Skeletal muscle cell (primary cell): ENCODE results near the gene WDR90.
"Not testable (repeated sequence)": the region's sequence is repeated elsewhere in the genome, so short reads cannot be mapped to it uniquely, and the experiment has no call there.

Experiments used
- DNase-seq: peaks from one replicate; pipeline ENCODE4 v3.0.0-alpha.2; 2010; ENCODE audit warnings: low read depth
- H3K4me3 ChIP-seq: 2 replicates; pipeline ENCODE4 v1.5.1; 2011; ENCODE audit warnings: low read depth, mild to moderate bottlenecking, control low read depth, low read length, moderate library complexity

WDR90 gene

DNA sequence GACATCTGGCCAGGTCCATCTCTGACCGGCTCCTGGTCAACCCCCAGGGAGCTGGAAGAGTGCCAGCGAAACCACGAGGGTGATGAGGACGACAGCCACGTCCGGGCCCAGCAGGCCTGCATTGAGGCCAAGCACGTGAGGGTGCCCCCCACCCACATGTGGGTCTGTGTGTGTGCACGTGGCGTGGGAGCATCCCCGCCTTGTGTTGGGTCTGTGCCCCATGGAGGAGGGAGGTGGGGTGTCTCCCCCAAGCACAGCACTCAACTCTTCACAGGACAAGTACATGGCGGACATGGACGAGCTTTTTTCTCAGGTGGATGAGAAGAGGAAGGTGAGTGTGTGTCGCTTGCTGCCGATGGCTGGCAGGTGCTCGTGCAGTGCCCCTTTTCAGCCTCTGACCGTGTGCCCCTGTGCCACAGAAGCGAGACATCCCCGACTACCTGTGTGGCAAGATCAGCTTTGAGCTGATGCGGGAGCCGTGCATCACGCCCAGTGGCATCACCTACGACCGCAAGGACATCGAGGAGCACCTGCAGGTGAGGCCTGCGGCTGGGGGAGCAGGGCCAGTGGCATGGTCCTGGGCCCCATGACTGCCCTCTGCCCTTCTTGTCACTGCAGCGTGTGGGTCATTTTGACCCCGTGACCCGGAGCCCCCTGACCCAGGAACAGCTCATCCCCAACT lies 32.7 kb downstream of the WDR90 start:
- H3K4me3 ChIP-seq: peak overlapping the region; percentile 86
- DNase-seq: no peak

DNA sequence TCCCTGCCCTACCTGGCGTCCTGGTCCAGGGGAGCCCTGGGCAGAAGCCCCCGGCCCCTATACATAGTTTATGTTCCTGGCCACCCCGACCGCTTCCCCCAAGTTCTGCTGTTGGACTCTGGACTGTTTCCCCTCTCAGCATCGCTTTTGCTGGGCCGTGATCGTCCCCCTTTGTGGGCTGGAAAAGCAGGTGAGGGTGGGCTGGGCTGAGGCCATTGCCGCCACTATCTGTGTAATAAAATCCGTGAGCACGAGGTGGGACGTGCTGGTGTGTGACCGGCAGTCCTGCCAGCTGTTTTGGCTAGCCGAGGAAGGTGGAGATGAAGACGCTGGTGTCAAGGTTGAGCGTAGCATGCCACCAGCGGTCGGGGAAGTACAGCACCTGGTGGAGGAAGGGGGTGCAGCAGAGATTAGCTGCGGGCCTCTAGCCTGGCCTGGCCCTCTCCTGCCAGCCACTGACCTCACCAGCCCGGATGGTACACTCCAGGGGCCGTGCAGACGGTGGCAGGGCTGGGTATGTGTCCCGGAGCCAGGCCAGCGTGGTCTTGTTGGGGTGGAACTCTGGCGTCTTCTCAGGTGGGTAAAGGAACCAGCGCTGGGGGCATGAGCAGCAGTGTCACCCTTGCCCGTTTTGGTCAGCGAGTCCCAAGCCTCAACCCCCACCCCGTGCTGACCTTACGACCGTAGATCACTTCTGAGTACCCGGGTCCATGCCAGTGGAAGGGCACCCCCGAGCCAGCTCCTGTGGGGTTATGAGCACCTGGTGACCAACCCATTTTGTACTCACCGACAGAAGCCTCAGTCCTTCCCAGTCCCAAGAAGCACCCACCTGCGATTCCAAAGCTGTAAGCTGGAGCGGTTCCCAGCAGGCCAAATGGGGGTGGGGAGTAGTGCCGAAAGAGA lies 33.6 kb downstream of the WDR90 start:
- peak overlapping the region; percentile 68 for H3K4me3 ChIP-seq
- DNase-seq: no peak

DNA sequence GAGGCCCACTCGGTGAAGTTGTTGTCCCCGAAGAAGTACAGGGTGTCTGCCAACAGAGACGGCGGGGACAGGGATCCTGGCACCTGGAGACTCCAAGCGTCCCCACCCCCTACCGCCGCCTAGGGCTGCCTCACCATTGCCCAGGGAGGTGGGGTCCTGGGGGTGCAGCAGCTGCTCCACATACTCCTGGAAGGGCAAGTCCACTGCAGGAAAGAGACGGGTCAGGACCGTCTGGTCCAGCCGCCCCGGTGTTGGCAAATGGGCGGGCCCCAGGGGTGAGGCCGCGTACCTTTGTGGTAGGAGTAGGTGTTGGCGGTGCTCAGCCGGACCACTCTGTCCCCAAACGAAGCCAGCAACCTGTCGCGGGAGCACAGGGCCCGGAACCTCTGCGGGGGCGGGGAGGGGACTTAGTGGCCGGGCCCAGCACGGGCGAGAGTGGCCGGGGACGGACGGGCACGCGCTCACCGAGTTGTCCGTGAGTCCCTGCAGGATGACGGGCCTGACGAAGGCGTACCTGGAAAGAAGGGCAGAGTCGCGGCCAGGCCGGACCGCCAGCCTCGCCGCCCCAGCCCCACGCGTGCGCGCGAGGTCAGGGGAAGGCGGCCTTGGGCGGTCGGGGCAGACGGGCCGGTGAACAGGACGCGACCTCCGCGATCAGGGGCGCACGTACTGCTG lies 34.4 kb downstream of the WDR90 start:
- DNase-seq: no peak
- peak overlapping the region; percentile 68 for H3K4me3 ChIP-seq

DNA sequence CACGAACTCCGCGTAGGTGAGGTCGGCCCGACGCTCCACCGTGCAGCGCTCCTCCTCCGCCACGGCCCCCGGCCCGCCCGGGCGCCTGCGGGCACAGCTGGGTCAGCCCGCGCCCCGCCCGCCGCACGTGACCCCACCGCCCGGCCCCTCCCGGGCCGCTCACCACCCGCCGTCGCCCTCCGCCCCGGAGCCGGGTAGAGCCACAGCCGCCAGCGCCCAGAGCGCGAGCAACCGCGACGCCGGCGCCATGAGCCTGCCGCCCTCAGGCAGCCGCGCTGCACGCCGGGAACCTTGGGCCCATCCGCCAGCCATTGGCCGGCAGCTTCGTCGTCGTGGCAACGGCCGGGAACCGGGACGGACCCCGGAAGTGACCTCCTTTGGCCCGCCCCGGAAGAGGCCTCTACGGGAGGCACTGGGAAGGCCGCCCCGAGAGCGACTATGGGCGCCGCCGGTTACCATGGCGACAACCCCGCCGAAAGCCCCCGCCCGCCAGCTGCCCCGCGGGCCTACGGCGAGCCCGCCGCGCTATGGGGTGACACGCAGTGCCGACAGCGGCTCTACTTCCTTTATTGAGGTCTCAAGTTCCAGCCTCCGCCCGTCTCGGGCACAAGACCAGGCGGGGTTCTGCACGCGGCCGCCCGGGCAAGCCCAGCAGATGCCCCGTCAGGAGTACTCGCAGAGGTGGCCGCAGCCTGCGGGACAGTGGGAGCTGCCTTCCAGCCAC lies 35.1 kb downstream of the WDR90 start, which contains the start of gene JMJD8:
JMJD8 (minus strand) TSS at position 264 of the 724 bp plus-strand sequence; CDS start at position 249, 15 bp downstream.
- H3K4me3 ChIP-seq: peak within 1 kb of the TSS; percentile 68
- peak; percentile 79 for DNase-seq

DNA sequence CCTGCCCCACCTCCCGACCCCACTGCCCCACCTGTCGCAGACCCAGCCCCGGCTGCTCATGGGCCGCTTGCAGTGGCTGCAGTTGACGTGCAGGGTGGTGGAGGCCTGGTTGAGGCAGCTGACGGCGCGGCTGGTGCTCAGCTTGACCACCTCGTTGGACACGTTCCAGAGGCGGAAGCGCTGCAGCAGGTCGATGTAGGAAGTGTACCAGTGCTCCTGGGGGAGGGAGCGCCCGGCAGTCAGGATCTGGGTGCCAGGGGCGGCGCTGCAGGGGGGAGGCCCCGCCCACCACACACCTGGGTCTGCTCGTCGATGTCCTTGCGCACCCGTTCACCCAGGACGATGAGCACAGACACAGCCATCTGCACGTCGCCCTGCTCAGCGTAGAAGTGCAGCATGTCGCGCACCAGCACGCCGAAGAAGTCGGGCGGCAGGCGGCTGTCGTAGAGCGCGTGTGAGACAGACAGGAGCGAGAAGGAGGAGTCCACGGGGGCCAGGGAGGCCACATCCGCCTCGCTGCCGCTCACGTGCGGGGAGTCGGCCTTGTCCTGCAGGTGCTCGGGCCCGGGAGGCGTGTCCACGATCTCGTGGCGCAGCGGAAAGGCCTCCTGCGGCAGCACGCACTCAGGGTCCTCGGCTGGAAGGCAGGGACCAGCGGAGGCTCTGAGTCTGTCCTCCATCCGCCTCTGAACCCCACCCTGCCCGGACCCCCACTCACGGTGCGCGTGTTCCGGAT lies 36.0 kb downstream of the WDR90 start:
- H3K4me3 ChIP-seq: no peak overlapping the region

DNA sequence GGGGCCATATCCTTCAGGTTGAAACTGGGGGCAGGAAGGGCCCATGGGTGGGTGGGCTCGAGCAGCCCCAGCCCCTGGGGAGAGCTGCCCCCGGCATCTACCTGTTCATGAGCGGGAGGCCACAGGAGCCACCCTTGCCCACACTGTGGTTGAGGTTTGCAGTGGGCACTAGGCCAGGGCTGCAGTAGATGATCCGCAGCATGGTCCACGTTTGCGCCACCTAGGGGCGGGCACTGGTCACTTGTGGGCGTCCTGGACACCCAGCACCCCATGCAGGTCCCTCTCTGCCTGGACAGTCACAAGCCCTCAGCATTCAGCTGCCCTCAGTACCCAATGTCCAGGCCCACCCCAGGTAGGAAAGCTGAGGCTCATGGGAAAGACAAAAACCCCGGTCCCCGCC lies 36.8 kb downstream of the WDR90 start:
- DNase-seq: no peak
- H3K4me3 ChIP-seq: no peak overlapping the region

More for the DNA sequence above, 36.0 kb downstream of the WDR90 start:
- DNase-seq: no peak

DNA sequence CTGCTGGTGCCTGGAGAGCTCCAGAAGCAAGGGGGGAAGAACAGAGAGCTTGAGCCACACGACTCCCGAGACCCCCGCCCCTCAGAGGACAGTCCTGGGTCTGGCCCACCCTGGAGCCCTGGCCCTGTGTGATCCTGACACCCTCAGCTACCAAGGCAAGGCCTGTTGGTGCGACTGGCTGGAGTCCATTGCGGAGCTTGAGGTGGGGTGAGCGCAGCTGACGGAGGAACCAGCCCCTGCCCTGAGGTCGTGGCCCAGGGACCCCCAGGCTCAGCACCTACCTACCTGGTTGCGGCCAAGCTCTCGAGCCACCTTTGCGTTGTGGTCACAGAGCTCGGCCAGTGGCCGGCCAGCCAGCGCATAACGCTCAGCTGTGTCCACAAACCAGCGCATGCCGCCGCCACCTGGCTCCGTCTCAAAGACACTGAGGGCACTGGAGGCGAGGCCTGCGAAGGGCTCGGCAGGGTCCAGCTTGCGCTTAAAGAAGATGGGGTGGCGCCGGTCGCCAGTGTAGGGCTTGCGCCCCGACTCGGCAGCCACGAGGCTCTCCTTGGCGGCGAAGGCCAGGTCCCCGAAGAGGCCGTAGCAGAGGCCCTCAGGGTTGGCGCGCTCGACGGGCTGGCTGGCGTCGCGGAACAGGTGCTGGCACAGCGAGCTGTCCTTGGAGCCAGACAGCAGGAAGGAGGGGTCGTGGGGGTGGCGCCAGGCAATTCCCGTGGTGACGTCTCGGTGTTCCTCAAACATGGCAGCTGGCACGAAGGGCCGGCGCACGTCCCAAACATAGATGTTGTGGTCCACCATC lies 37.5 kb downstream of the WDR90 start:
- no peak overlapping the region for H3K4me3 ChIP-seq
- no peak for DNase-seq

DNA sequence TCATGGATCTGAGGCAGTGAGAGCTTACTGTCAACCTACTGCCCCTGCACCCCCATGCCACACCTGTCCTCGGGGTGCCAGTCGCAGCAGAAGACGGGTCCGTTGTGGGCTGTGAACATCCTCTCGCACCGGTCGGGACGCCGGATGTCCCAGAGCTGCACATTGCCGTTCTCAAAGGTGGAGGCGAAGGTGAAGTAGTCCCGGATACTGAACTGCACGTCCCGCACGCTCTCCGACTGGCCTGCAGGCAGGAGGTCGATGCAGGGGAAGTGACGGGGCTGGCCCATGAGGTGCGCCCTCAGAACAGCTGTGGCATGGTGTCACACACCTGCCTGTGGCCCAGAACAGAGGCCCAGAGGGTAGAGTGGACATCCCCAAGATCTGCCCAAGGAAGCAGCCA lies 38.3 kb downstream of the WDR90 start:
- DNase-seq: no peak
- no peak overlapping the region for H3K4me3 ChIP-seq

DNA sequence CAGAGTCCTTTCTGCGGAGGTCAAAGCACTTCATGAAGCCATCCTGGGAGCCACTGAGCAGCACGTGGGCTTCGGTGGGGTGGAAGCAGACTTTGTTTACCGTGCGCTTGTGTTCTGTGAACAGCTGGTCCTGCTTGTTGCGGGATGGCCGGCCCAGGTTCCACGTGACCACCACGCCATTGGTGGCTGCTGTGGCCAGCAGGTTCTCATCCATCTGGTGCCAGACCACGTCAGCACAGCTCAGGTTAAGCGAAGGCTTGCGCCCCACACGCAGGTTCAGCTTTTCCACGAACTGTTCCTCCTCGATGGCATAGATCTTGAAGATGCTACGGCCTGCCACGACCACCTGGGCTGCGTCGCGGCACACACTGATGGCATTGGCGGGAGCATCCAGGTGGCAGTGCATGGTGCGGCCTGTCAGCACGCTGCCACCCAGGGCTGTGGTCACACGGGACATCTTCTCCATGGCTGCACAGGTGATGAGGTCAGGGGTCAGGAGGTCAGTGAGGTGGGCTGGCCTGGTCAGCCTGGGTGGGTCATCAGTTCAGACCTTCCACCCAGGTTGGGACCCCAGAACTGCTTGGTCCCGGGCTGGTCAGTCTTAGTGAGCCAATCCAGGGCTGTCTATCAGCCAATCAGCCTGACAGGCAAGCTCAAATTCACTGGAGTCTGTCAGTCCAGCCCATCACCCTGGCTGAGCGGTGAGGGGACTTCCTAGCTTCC lies 40.2 kb downstream of the WDR90 start:
- H3K4me3 ChIP-seq: peak overlapping the region; percentile 77
- no peak for DNase-seq

DNA sequence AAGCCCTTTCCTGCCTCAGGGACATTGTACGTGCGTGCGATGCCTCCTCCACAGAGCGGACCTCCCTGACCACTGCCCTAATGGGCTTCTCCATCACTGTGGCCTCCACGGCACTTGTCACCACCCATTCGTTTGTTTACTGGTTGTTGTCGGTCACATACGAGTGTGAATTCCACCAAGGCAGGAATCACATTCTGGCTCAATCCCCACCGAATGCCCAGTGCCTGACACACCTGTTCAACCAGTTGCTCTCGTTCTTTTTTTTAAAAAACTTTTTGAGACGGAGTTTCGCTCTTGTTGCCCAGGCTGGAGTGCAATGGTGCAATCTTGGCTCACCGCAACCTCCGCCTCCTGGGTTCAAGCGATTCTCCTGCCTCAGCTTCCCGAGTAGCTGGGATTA lies 42.1 kb downstream of the WDR90 start:
- DNase-seq, H3K4me3 ChIP-seq: not testable (repeated sequence)

DNA sequence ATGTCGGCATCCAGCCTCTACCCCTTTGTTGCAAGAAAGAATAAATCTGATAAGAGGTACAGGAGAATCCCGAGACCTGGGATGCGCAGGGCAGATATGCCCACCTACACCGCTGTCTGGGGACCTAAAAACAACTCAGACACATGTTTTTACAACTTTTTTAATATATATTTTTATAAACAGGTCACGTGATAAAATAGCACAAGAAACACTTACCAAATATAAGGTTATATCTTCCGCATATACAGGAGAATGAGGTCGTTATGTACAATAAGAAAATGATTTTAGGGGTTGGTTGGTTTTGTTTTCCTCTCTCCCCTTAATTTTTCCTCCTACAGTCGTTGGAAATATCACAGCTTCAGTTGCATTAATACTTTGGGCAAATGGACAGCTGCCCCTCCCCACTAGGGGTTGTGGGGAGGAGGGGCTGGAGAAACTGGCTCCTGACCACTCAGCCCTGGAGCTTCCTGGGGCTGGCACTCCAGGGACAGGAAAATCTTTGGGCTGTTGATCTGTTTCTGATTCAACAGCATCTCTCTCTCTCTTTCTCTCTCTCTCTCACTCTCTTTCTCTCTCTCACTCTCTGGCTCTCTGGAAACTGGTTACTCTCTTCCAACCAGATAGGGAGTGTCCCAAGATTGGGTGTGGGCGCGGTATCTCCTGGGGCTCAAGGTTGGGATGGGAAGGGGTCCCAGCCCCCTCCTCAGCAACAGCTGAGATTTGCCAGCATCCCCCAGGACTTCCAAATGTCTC lies 43.4 kb downstream of the WDR90 start:
- DNase-seq: no peak

DNA sequence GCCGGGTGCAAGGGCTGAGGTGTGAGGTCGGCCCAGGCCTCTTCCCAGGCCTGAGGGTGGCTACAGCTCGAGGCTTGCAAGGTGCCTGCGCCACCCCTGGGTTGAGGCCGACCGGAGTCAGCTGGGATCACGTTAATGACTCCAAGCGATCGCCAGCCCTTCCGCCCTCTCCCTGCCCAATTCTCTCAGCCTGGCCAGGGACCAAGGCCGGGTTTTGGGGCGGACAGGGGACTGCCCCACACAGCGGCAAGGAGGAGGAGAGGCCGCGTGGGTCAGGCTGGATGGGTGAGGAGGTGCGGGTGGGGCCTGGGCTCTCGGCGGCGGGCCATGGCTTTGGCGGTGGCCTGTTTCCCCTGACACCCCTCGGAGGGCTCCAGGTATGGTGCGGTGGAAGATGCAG lies 44.2 kb downstream of the WDR90 start:
- no peak for DNase-seq

More for the DNA sequence above, 43.4 kb downstream of the WDR90 start:
- H3K4me3 ChIP-seq: no peak overlapping the region

DNA sequence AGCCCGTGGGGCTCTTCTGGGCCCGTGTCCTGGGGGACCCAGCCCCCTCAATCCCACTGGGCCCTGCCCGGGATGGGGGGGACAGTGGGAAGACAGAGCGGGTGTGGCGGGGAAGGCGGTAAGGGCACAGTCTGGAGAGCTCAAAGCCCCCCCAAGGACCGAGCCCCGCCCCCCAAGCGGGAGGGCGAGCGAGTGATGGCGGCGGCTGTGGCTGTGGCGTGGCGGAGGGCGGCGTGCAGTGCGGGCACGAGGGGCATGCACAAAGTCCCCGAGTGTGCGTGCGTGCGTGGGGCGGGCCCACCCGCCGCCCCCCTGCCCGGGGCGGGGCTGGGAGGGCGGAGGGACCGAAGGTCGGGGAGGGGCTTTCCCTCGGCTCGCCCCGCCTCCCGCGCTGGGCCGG lies 44.6 kb downstream of the WDR90 start:
- DNase-seq: no peak
- H3K4me3 ChIP-seq: no peak overlapping the region

More for the DNA sequence above, 44.2 kb downstream of the WDR90 start:
- H3K4me3 ChIP-seq: no peak overlapping the region

DNA sequence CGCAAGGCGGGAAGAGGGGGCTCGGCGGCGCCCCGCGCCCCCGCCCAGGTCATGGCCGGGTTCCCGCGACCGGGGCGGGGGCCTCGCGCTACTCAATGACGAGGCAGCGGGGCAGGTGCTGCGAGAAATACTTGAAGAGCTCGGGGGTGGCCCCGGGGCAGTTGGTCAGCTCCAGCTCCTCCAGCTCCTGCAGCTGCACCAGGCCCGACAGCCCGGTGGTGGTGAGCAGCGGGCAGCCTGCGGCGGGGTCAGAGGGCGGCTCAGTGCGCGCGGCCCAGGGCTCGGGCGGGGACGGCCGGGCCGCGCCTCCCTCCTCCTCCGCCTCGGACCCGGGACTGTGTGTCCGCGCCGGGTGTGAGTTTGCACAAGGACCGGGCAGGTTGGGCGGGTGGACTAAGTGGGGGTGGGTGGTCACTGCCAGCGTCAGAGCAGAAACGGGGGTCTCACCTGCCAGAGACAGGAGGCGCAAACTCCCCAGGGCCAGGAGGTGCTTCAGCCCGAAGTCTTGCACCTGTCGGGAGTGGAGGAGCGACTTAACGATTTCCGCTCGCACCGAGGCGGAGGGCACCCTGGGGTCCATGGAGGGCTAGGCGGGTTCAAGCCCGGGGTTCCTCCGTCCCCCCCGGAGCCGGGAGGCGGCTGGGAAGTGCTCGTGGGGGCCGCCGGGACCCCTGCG lies 45.2 kb downstream of the WDR90 start:
- no peak for DNase-seq
- no peak overlapping the region for H3K4me3 ChIP-seq

DNA sequence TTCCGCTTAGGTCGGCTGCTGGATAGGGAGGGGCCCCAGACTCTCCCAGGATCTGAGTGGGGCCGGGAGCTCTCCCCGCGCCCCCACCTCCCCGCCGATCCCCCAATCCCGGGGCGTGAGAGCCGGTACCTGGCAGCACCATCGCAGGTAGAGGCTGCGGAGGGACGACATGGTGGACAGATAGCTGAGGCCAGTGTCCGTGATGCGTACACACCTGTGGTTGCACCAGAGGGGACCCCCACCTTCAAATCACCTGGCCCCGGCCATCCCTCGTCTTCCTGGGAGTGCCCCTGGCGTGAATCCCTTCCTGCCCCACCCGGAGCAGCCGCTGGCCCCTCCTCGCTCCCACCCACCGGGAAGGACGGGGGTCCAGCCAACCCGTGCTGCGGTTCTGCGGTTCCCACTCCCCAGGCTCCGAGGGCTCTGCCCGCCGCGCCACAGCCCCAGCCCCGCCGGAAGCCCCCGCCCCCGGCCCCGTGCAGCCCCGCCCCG lies 45.7 kb downstream of the WDR90 start:
- no peak overlapping the region for H3K4me3 ChIP-seq
- DNase-seq: no peak
